Measurements from ENCODE around the gene RASGRP1.

The RASGRP1 gene

GRCh38 chr15:38455092-38455491 is 109.5 kb downstream of the RASGRP1 start:
- peak; percentile 10; the same call in 1 of the 3 replicates for ATAC-seq
- TF ChIP-seq ISL1 (CRISPR knock-in tag; IDR thresholded peaks at IDR 0.05): no peak
- TF ChIP-seq RARB (CRISPR knock-in tag; IDR thresholded peaks at IDR 0.05): no peak
- TF ChIP-seq ZC3H10 (CRISPR knock-in tag; IDR thresholded peaks at IDR 0.05): no peak
- no peak for TF ChIP-seq CREB5 (CRISPR knock-in tag; IDR thresholded peaks at IDR 0.05; ENCODE audit: low read depth)
- TF ChIP-seq ZNF70 (CRISPR knock-in tag; IDR thresholded peaks at IDR 0.05): no peak
- TF ChIP-seq ESRRG (CRISPR knock-in tag; IDR thresholded peaks at IDR 0.05): no peak
- TF ChIP-seq GLIS3 (CRISPR knock-in tag; IDR thresholded peaks at IDR 0.05): no peak
- TF ChIP-seq BACH2 (CRISPR knock-in tag; IDR thresholded peaks at IDR 0.05; ENCODE audit: borderline replicate concordance): no peak
- no peak for TF ChIP-seq TSHZ2 (CRISPR knock-in tag; IDR thresholded peaks at IDR 0.05)
- no peak for TF ChIP-seq OSR1 (CRISPR knock-in tag; IDR thresholded peaks at IDR 0.05)

GRCh38 chr15:38454696-38455090 is 109.9 kb downstream of the RASGRP1 start:
- ATAC-seq: peak; percentile 45
- no peak for TF ChIP-seq SNAI2 (CRISPR knock-in tag; IDR thresholded peaks at IDR 0.05)
- no peak for TF ChIP-seq ARNTL (CRISPR knock-in tag; IDR thresholded peaks at IDR 0.05; ENCODE audit: borderline replicate concordance, low read depth)
- TF ChIP-seq ZFP30 (CRISPR knock-in tag; IDR thresholded peaks at IDR 0.05): no peak
- TF ChIP-seq TCF4 (CRISPR knock-in tag; IDR thresholded peaks at IDR 0.05; ENCODE audit: borderline replicate concordance): no peak
- TF ChIP-seq RARB (CRISPR knock-in tag; IDR thresholded peaks at IDR 0.05): no peak
- TF ChIP-seq GLIS3 (CRISPR knock-in tag; IDR thresholded peaks at IDR 0.05): no peak
- TF ChIP-seq CSDC2 (CRISPR knock-in tag; IDR thresholded peaks at IDR 0.05): no peak

- peak; percentile 98 for ATAC-seq
- TF ChIP-seq ZFP3 (CRISPR knock-in tag; IDR thresholded peaks at IDR 0.05): peak; percentile 33; the same call in 1 of the 2 replicates
- TF ChIP-seq CSDC2 (CRISPR knock-in tag; IDR thresholded peaks at IDR 0.05): 0 out of 2 replicates have a peak, but pooled peaks have one; percentile 69
- no peak for TF ChIP-seq ZNF565 (CRISPR knock-in tag; conservative IDR thresholded peaks at IDR 0.05; ENCODE audit: low read depth)
- no peak for TF ChIP-seq TOX (CRISPR knock-in tag; IDR thresholded peaks at IDR 0.05; ENCODE audit: borderline replicate concordance)
- peak; percentile 64; the same call in 1 of the 2 replicates for TF ChIP-seq PPARA (CRISPR knock-in tag; IDR thresholded peaks at IDR 0.05; ENCODE audit: borderline replicate concordance)
- TF ChIP-seq CREB5 (CRISPR knock-in tag; IDR thresholded peaks at IDR 0.05; ENCODE audit: low read depth): no peak
- peak; percentile 23; the same call in 1 of the 2 replicates for TF ChIP-seq TCF4 (CRISPR knock-in tag; IDR thresholded peaks at IDR 0.05; ENCODE audit: borderline replicate concordance)
- TF ChIP-seq ZFP30 (CRISPR knock-in tag; IDR thresholded peaks at IDR 0.05): 0 out of 2 replicates have a peak, but pooled peaks have one; percentile 33
- no peak for TF ChIP-seq ARNTL (CRISPR knock-in tag; IDR thresholded peaks at IDR 0.05; ENCODE audit: borderline replicate concordance, low read depth)
- no peak for TF ChIP-seq CSRNP3 (CRISPR knock-in tag; IDR thresholded peaks at IDR 0.05)
- TF ChIP-seq OSR1 (CRISPR knock-in tag; IDR thresholded peaks at IDR 0.05): no peak
- TF ChIP-seq GLIS3 (CRISPR knock-in tag; IDR thresholded peaks at IDR 0.05): no peak
- no peak for TF ChIP-seq ZC3H10 (CRISPR knock-in tag; IDR thresholded peaks at IDR 0.05)
- TF ChIP-seq BACH2 (CRISPR knock-in tag; IDR thresholded peaks at IDR 0.05; ENCODE audit: borderline replicate concordance): no peak
- TF ChIP-seq ISL1 (CRISPR knock-in tag; IDR thresholded peaks at IDR 0.05): no peak
- TF ChIP-seq ZNF8 (CRISPR knock-in tag; IDR thresholded peaks at IDR 0.05): 0 out of 2 replicates have a peak, but pooled peaks have one; percentile 10
- no peak for TF ChIP-seq ZNF70 (CRISPR knock-in tag; IDR thresholded peaks at IDR 0.05)
- no peak for TF ChIP-seq SNAI2 (CRISPR knock-in tag; IDR thresholded peaks at IDR 0.05)
- TF ChIP-seq TSHZ2 (CRISPR knock-in tag; IDR thresholded peaks at IDR 0.05): 0 out of 2 replicates have a peak, but pooled peaks have one; percentile 52
- no peak for TF ChIP-seq POU6F1 (CRISPR knock-in tag; IDR thresholded peaks at IDR 0.05; ENCODE audit: borderline replicate concordance, low read depth)
- TF ChIP-seq ESRRG (CRISPR knock-in tag; IDR thresholded peaks at IDR 0.05): no peak
Measured at GRCh38 chr15:38453971-38454695, 110.5 kb downstream of the RASGRP1 start, which contains the start of gene FAM98B. Gene FAM98B, plus strand, starts transcription at chr15:38454127. Its CDS starts 35 bp downstream, at chr15:38454162.

Data from SK-N-SH treated with all-trans-retinoic acid at 6 μM for 48 hours (cell line).